HepG2 (cell line): ENCODE results near the gene ARHGAP26. TPM values are rescaled to one million over a fixed set of nuclear protein-coding genes. Genes with fewer than 3 reads are reported as not detected.

Source experiments
- ATM ChIP-seq: fragments of 450-650 bp; IDR thresholded peaks from 2 replicates; pipeline ENCODE4 v1.7.1; 2017; ENCODE audit warnings: mild to moderate bottlenecking, borderline replicate concordance
- CREM ChIP-seq, 2 experiments: sonication (generic) in 1 of 2; formaldehyde crosslinking in 1 of 2; IDR thresholded peaks; 2 replicates each; pipeline versions ENCODE4 v1.4.0 to v1.6.1; 2016 to 2020; ENCODE audit warnings: antibody characterized with exemption in 1 of 2, mild to moderate bottlenecking in 1 of 2, missing genetic modification reagents in 1 of 2
- ELF3 ChIP-seq: IDR thresholded peaks from 2 replicates; pipeline ENCODE4 v1.6.1; 2016; ENCODE audit warnings: missing genetic modification reagents, missing compliant biosample characterization
- FOXA1 ChIP-seq, 2 experiments: fragments of 450-650 bp in 1 of 2; sonication (generic) in 1 of 2; formaldehyde crosslinking in 1 of 2; IDR thresholded peaks; 2 replicates each; pipeline versions ENCODE4 v1.4.0 to v1.6.1; 2016 to 2020; ENCODE audit warnings: missing genetic modification reagents in 1 of 2
- HOMEZ ChIP-seq: IDR thresholded peaks from 2 replicates; pipeline ENCODE4 v1.6.1; 2016; ENCODE audit warnings: low read depth
- HOXA3 ChIP-seq: sonication (generic); formaldehyde crosslinking; IDR thresholded peaks from 2 replicates; pipeline ENCODE4 v1.5.0; 2020; ENCODE audit warnings: missing genetic modification reagents
- HOXA5 ChIP-seq: sonication (generic); formaldehyde crosslinking; IDR thresholded peaks from 2 replicates; pipeline ENCODE4 v1.4.0; 2020; ENCODE audit warnings: missing genetic modification reagents
- JUN ChIP-seq: sonication (generic); formaldehyde crosslinking; IDR thresholded peaks from 2 replicates; pipeline ENCODE4 v1.4.0; 2020; ENCODE audit warnings: mild to moderate bottlenecking, missing genetic modification reagents
- KLF16 ChIP-seq, 2 experiments: sonication (generic) in 1 of 2; formaldehyde crosslinking in 1 of 2; IDR thresholded peaks; 2 replicates each; pipeline versions ENCODE4 v1.6.1 to v1.8.0; 2016 to 2023; ENCODE audit warnings: missing genetic modification reagents in 2 of 2, missing compliant biosample characterization in 1 of 2
- MBNL3 ChIP-seq: fragments of 250-450 bp; sonication (Bioruptor Pico); conservative IDR thresholded peaks from 2 replicates; pipeline ENCODE4 v1.8.0; 2022; ENCODE audit warnings: mild to moderate bottlenecking, inconsistent platforms
- MIER3 ChIP-seq: IDR thresholded peaks from 2 replicates; pipeline ENCODE4 v1.6.1; 2016; ENCODE audit warnings: missing compliant biosample characterization, borderline replicate concordance
- MXD4 ChIP-seq: IDR thresholded peaks from 2 replicates; pipeline ENCODE4 v1.6.1; 2016; ENCODE audit warnings: mild to moderate bottlenecking, missing biosample characterization, missing genetic modification reagents
- MYNN ChIP-seq: sonication (generic); formaldehyde crosslinking; IDR thresholded peaks from 2 replicates; pipeline ENCODE4 v1.4.0; 2020; ENCODE audit warnings: mild to moderate bottlenecking, low read depth, missing genetic modification reagents
- SALL1 ChIP-seq: sonication (generic); formaldehyde crosslinking; IDR thresholded peaks from 2 replicates; pipeline ENCODE4 v1.8.0; 2022; ENCODE audit warnings: mild to moderate bottlenecking, missing genetic modification reagents
- SAP130 ChIP-seq: IDR thresholded peaks from 2 replicates; pipeline ENCODE4 v1.6.1; 2016; ENCODE audit warnings: low read depth
- TEAD3 ChIP-seq: optimal IDR thresholded peaks from 2 replicates; pipeline ENCODE3; 2016; ENCODE audit warnings: borderline replicate concordance
- ZNF354B ChIP-seq: sonication (generic); formaldehyde crosslinking; IDR thresholded peaks from 2 replicates; pipeline ENCODE4 v1.8.0; 2022; ENCODE audit warnings: mild to moderate bottlenecking, missing genetic modification reagents
- ZNF597 ChIP-seq: sonication (generic); formaldehyde crosslinking; IDR thresholded peaks from 2 replicates; pipeline ENCODE4 v1.5.0; 2020; ENCODE audit warnings: missing genetic modification reagents
- ZNF609 ChIP-seq: sonication (generic); formaldehyde crosslinking; IDR thresholded peaks from 2 replicates; pipeline ENCODE4 v1.4.0; 2020; ENCODE audit warnings: mild to moderate bottlenecking, missing genetic modification reagents, borderline replicate concordance
- polyA plus RNA-seq, 8 experiments: library from polyadenylated mRNA; depleted of rRNA in 3 of 8; stranded (reverse) in 7 of 8; unstranded in 1 of 8; fragments of >200 nt; fragmentation: Illumina TruSeq in 4 of 8; extraction: Trizol in 4 of 8; gene quantifications; 2 replicates each; pipeline versions ENCODE4 v1.2.1 to v1.2.3, GENCODE V29; 2011 to 2016; ENCODE audit warnings: low read depth in 4 of 8, missing spikeins in 1 of 8, mixed read lengths in 1 of 8; ENCODE audit not compliant: insufficient read depth in 1 of 8
- total RNA-seq, 5 experiments: library from RNA; depleted of rRNA; stranded (reverse); fragments of >200 nt; fragmentation: Illumina TruSeq; extraction: Trizol; gene quantifications; 2 replicates each; pipeline ENCODE4 v1.2.3, GENCODE V29; 2016; ENCODE audit warnings: low read depth in 1 of 5
- TF ChIP-seq, protein P1 (sequence below): sonication (generic); formaldehyde crosslinking; IDR thresholded peaks from 2 replicates; pipeline ENCODE4 v1.4.0; 2020; ENCODE audit warnings: missing genetic modification reagents, mild to moderate bottlenecking, borderline replicate concordance

The ARHGAP26 gene
- total and polyA plus RNA-seq, 2 of the 13 experiments (the other 11 are each of a cell fraction or from before 2014, with no cell fraction given) = 9.6 to 18.2 TPM

- TF ChIP-seq HOXA5 (CRISPR knock-in tag) (peak; percentile 76; the same call in 1 of the 2 replicates), MBNL3 (CRISPR knock-in tag) (no peak), MIER3 (CRISPR knock-in tag) (peak; percentile 68; the same call in 1 of the 2 replicates), MXD4 (peak; percentile 21; the same call in 1 of the 2 replicates), FOXA1 (IDR thresholded peaks at IDR 0.05) (no peak), FOXA1 (CRISPR knock-in tag; IDR thresholded peaks at IDR 0.05) (peak; percentile 83), HOMEZ (CRISPR knock-in tag) (peak; percentile 44; the same call in 1 of the 2 replicates), MYNN (CRISPR knock-in tag) (no peak), ZNF609 (CRISPR knock-in tag) (peak; percentile 92), ATM (peak; percentile 56; the same call in 1 of the 2 replicates), HOXA3 (CRISPR knock-in tag) (peak; percentile 54; the same call in 1 of the 2 replicates), SALL1 (CRISPR knock-in tag) (peak; percentile 87), ELF3 (CRISPR knock-in tag) (peak; percentile 80), TEAD3 (CRISPR knock-in tag) (peak; percentile 75), JUN (CRISPR knock-in tag) (peak; percentile 73; the same call in 1 of the 2 replicates), CREM (IDR thresholded peaks at IDR 0.05) (peak; percentile 81), CREM (CRISPR knock-in tag; IDR thresholded peaks at IDR 0.05) (no peak), ZNF354B (peak; percentile 73; the same call in 1 of the 2 replicates), SAP130 (CRISPR knock-in tag) (peak; percentile 74), KLF16 (CRISPR knock-in tag; IDR thresholded peaks at IDR 0.05) (peak in 1 of 2 experiments; percentile 67; a peak in 1 of 4 replicates), ZNF597 (CRISPR knock-in tag) (no peak)
- TF ChIP-seq, protein P1, sequence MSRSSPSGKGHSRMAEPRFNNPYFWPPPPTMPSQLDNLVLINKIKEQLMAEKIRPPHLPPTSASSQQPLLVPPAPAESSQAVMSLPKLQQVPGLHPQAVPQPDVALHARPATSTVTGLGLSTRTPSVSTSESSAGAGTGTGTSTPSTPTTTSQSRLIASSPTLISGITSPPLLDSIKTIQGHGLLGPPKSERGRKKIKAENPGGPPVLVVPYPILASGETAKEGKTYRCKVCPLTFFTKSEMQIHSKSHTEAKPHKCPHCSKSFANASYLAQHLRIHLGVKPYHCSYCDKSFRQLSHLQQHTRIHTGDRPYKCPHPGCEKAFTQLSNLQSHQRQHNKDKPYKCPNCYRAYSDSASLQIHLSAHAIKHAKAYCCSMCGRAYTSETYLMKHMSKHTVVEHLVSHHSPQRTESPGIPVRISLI = 0 out of 2 replicates have a peak, but pooled peaks have one; percentile 39
Observed at GRCh38 chr5:142922223-142922952, 152.2 kb downstream of the ARHGAP26 start (continued).
